Activated CD4-positive, alpha-beta memory T cell treated with anti-CD3 and anti-CD28 coated beads for 36 hours (primary cell): ENCODE results near the gene SARM1. TPM values are rescaled to one million over a fixed set of nuclear protein-coding genes. Genes with fewer than 3 reads are reported as not detected.
"Not testable (repeated sequence)": the region's sequence is repeated elsewhere in the genome, so short reads cannot be mapped to it uniquely, and the experiment has no call there.

Experiments used
- CTCF ChIA-PET: fragments of 350-600 bp; sonication (Branson Sonifier 250); formaldehyde crosslinking; loops from one replicate; lab custom pipeline; 2021; ENCODE audit warnings: antibody characterized with exemption, inconsistent platforms; lab: Charles Lee
- POLR2A ChIA-PET: fragments of 350-600 bp; sonication (Branson Sonifier 250); formaldehyde crosslinking; loops from one replicate; lab custom pipeline; 2021; ENCODE audit warnings: antibody characterized with exemption; lab: Charles Lee
- DNase-seq: peaks from one replicate; pipeline ENCODE4 v3.0.0-alpha.2; 2020
- H3K27ac Mint-ChIP-seq: one replicate; pipeline ENCODE4 v1.8.0; 2021; ENCODE audit warnings: mixed read lengths
- H3K27me3 Mint-ChIP-seq: one replicate; pipeline ENCODE4 v1.8.0; 2021; ENCODE audit warnings: mixed read lengths
- H3K36me3 Mint-ChIP-seq: one replicate; pipeline ENCODE4 v1.8.0; 2021; ENCODE audit warnings: mixed read lengths
- H3K4me1 Mint-ChIP-seq: one replicate; pipeline ENCODE4 v1.8.0; 2021; ENCODE audit warnings: low read depth, mixed read lengths
- H3K4me3 Mint-ChIP-seq: one replicate; pipeline ENCODE4 v1.8.0; 2021; ENCODE audit warnings: mild to moderate bottlenecking, mixed read lengths
- H3K9me3 Mint-ChIP-seq: one replicate; pipeline ENCODE4 v1.8.0; 2021; ENCODE audit warnings: mixed read lengths
- intact Hi-C: fragments of 100-400 bp; cut with micrococcal nuclease; formaldehyde crosslinking; loops from one replicate; pipeline ENCODE4 v1.15.1; 2023
- microRNA-seq: library from miRNA; unstranded; fragments of <30 nt; microRNA quantifications from one replicate; pipeline ENCODE4 v1.2.0, GENCODE V29; 2022; ENCODE audit warnings: borderline number of aligned reads, borderline microRNAs expressed, borderline replicate concordance
- total RNA-seq, 2 experiments: library from RNA; stranded (reverse); gene quantifications; one replicate each; pipeline ENCODE4 v1.2.3, GENCODE V29; 2021

Gene SARM1
- total RNA-seq, 2 experiments from 2014 or later, result 16.5 to 18.3 TPM

DNA sequence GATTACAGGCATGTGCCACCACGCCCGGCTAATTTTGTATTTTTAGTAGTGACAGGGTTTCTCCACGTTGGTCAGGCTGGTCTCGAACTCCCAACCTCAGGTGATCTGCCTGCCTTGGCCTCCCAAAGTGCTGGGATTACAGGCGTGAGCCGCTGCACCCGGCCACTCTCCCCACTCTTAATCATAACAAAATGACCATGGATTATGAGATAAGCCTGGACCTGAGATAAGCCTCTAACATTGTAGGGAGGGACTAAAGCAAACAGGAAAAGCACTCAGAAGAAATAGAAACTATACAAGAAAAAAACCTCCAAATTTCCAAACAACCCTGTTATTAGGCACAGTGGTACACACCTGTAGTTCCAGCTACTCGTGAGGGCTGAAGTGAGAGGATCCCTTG lies 62.8 kb downstream of the SARM1 start:
- H3K4me3 Mint-ChIP-seq, POLR2A ChIA-PET, H3K27ac Mint-ChIP-seq, H3K9me3 Mint-ChIP-seq, H3K36me3 Mint-ChIP-seq, H3K27me3 Mint-ChIP-seq, H3K4me1 Mint-ChIP-seq, DNase-seq, intact Hi-C loops, CTCF ChIA-PET: not testable (repeated sequence)

DNA sequence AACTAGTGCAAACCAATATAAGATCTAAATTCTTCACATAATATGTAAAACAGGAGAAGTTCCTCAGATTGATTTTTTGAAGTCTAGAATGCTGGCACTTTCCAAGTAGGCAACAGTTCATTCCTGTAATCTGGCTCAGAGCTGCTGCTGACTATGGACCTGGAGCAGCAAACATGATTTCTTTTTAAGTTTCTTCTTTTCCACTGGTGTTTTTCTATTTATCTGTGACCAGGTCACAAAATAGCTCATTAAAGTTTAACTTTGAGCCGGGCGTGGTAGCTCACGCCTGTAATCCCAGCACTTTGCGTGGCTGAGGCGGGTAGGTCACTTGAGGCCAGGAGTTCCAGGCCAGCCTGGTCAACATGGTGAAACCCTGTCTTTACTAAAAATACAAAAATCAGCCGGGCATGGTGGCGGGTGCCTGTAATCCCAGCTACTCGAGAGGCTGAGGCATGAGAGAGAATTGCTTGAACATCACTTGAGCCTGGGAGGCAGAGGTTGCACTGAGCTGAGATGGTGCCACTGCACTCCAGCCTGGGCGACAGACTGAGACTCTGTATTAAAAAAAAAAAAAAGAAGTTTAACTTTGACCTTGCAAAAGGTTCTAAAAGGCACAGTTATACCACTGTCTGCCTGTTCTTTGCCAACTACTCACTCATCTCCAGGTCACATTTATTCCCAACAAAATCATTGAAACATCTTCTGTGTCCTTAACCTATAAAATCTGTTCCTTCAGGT lies 72.6 kb downstream of the SARM1 start:
- H3K9me3 Mint-ChIP-seq, result no peaks in the 10 kb centered on the region
- CTCF ChIA-PET, result interaction anchor here (1.0 kb wide), 1 partner anchor 28 kb away, joined by 3 read pairs; no protein-coding TSS in a partner anchor
- POLR2A ChIA-PET, result no interaction called here
- intact Hi-C loops, result no loop called here
- DNase-seq, result no peak
- no peak overlapping the region for H3K27ac Mint-ChIP-seq
- H3K36me3 Mint-ChIP-seq, result no peaks in the 10 kb centered on the region
- peaks cover 8% of the 10 kb centered on the region for H3K27me3 Mint-ChIP-seq
- no peak overlapping the region for H3K4me3 Mint-ChIP-seq
- no peaks in the 10 kb centered on the region for H3K4me1 Mint-ChIP-seq

GRCh38 chr17:28446716-28447395 lies 75.4 kb downstream of the SARM1 start:
- no peak overlapping the region for H3K27ac Mint-ChIP-seq
- no peak overlapping the region for H3K4me3 Mint-ChIP-seq
- ChIA-PET POLR2A (no interaction called here), CTCF (no interaction called here)
- no peaks in the 10 kb centered on the region for H3K9me3 Mint-ChIP-seq
- no peak for DNase-seq
- H3K27me3 Mint-ChIP-seq, result peaks cover 2% of the 10 kb centered on the region
- intact Hi-C loops, result no loop called here
- no peaks in the 10 kb centered on the region for H3K36me3 Mint-ChIP-seq
- no peaks in the 10 kb centered on the region for H3K4me1 Mint-ChIP-seq

DNA sequence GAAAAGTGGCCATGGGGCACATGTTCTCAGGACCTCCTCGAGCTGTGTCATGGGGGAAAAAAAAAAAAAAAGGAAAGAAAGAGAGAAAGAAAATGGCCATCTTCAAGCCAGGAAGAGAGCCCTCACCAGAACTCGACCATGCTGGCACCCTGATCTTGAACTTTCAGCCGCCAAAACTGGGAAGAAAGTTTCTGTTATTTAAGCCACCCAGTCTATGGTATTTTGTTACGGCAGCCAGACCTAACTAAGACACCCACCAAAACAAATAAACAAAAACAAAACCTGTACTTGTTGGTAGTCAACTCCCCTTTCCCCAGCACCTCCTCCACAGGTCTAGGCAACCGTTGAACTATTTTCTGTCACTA lies 75.9 kb downstream of the SARM1 start:
- Mint-ChIP-seq H3K4me3 (no peak overlapping the region), H3K36me3 (no peaks in the 10 kb centered on the region), H3K4me1 (no peaks in the 10 kb centered on the region), H3K27ac (no peak overlapping the region), H3K9me3 (no peaks in the 10 kb centered on the region), H3K27me3 (peaks cover 2% of the 10 kb centered on the region)
- ChIA-PET POLR2A (no interaction called here), CTCF (no interaction called here)
- no peak for DNase-seq
- intact Hi-C loops, result no loop called here

DNA sequence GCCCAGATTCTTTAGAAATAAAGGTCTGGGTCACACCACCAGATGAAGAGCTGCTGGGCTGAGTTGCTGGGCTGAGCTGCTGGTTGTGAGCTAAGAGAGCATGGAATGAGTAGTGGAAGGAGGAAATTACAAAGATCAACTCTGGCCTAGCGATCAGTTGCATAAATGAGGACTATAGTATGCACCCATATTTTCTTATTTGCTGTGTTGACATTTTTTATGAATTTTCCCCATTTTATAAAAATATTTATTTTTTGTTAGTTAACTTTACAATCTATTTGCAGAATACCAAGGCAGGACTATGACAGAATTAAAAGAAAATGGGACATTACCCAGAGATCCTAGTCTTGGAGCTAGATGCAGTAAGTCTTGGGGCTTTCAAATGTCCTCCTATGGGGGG lies 78.4 kb downstream of the SARM1 start:
- Mint-ChIP-seq H3K36me3 (no peaks in the 10 kb centered on the region), H3K4me1 (no peaks in the 10 kb centered on the region), H3K4me3 (no peak overlapping the region), H3K27ac (no peak overlapping the region), H3K27me3 (peaks cover 2% of the 10 kb centered on the region), H3K9me3 (no peaks in the 10 kb centered on the region)
- CTCF ChIA-PET, result interaction anchor here (1.3 kb wide), 1 partner anchor 33 kb away, joined by 6 read pairs; no protein-coding TSS in a partner anchor
- intact Hi-C loops, result no loop called here
- no peak for DNase-seq
- POLR2A ChIA-PET, result interaction anchor here (0.7 kb wide), 1 partner anchor 838 kb away, joined by 3 read pairs; no protein-coding TSS in a partner anchor

Small RNA genes within 50 kb of the gene (microRNA-seq; reads per million reads assigned to microRNA genes)
- 1.6 reads per million for gene MIR4723

Other genes starting within 250 kb of the SARM1 start
- gene TMEM97, start 52.5 kb upstream of the SARM1 start, total RNA-seq, result 10 to 100 TPM; 27.1 to 29.8 TPM
- 10 to 100 TPM; 20.3 to 20.6 TPM for gene IFT20, start 36.2 kb upstream of the SARM1 start, total RNA-seq
- gene TNFAIP1, start 35.9 kb upstream of the SARM1 start, total RNA-seq, result 10 to 100 TPM; 24.4 to 27.3 TPM
- gene POLDIP2, start 14.2 kb upstream of the SARM1 start, total RNA-seq, result 10 to 100 TPM; 73.8 to 76.4 TPM
- not detected for gene SEBOX, start 6.5 kb upstream of the SARM1 start, total RNA-seq
- gene VTN, start 1.4 kb upstream of the SARM1 start, total RNA-seq, result not detected
- 1 to 10 TPM; 2.3 to 2.9 TPM for gene SLC46A1, start 34.5 kb downstream of the SARM1 start, total RNA-seq
- gene SLC13A2, start 102.0 kb downstream of the SARM1 start, total RNA-seq, result not detected
- gene FOXN1, start 134.7 kb downstream of the SARM1 start, total RNA-seq, result not detected
- gene UNC119, start 180.9 kb downstream of the SARM1 start, total RNA-seq, result 10 to 100 TPM; 38.0 to 42.0 TPM
- 10 to 100 TPM; 36.6 to 38.6 TPM for gene PIGS, start 199.8 kb downstream of the SARM1 start, total RNA-seq
- gene ALDOC, start 205.2 kb downstream of the SARM1 start, total RNA-seq, result 10 to 100 TPM; 75.2 to 77.3 TPM
- 100 to 1,000 TPM; 153 to 159 TPM for gene SPAG5, start 227.3 kb downstream of the SARM1 start, total RNA-seq
- 10 to 100 TPM; 14.2 to 17.5 TPM for gene RSKR, start 242.5 kb downstream of the SARM1 start, total RNA-seq